ENCODE data around the gene SLC38A1.

GRCh38 chr12:46282829-46283228, 14.0 kb upstream of the SLC38A1 start:
- no peak for TF ChIP-seq EP300 (IDR thresholded peaks at IDR 0.05; ENCODE audit: borderline replicate concordance)
- no peak for TF ChIP-seq REST (IDR thresholded peaks at IDR 0.05; ENCODE audit: low read depth)
- TF ChIP-seq EGR1 (IDR thresholded peaks at IDR 0.05): no peak
- no peak for TF ChIP-seq USF1 (IDR thresholded peaks at IDR 0.05)
- no peak for TF ChIP-seq RAD21 (IDR thresholded peaks at IDR 0.05; ENCODE audit: low read depth)
- no peak for TF ChIP-seq CREB1 (IDR thresholded peaks at IDR 0.05; ENCODE audit: low read depth)
- no peak for TF ChIP-seq TCF12 (IDR thresholded peaks at IDR 0.05; ENCODE audit: low read depth)
- TF ChIP-seq YY1 (IDR thresholded peaks at IDR 0.05; ENCODE audit: low read depth): no peak
- TF ChIP-seq ZBTB7A (IDR thresholded peaks at IDR 0.05; ENCODE audit: low read depth): no peak
- no peak for TF ChIP-seq MAX (IDR thresholded peaks at IDR 0.05)
- TF ChIP-seq NFIC (IDR thresholded peaks at IDR 0.05): no peak
- no peak for TF ChIP-seq TAF1 (IDR thresholded peaks at IDR 0.05; ENCODE audit: low read depth)

Data from Ishikawa (cell line).